SK-N-SH treated with all-trans-retinoic acid at 6 μM for 48 hours (cell line): ENCODE measurements around the gene DRC7.

ENCODE experiments used
- ATAC-seq: fragments of 200-7000 bp; cut with Tn5 transposase; 3 replicates; pipeline ENCODE4 v1.9.1; 2020; ENCODE audit warnings: mild to moderate bottlenecking, moderate library complexity
- BACH2 ChIP-seq: fragments of 250-450 bp; sonication (Bioruptor Pico); IDR thresholded peaks from 2 replicates; pipeline ENCODE4 v1.9.0; 2021; ENCODE audit warnings: mild to moderate bottlenecking, borderline replicate concordance
- CREB5 ChIP-seq: fragments of 250-450 bp; sonication (Bioruptor Pico); IDR thresholded peaks from 2 replicates; pipeline ENCODE4 v1.5.1; 2020; ENCODE audit warnings: low read depth, mild to moderate bottlenecking, moderate library complexity
- CSRNP3 ChIP-seq: fragments of 250-450 bp; sonication (Bioruptor Pico); IDR thresholded peaks from 2 replicates; pipeline ENCODE4 v1.5.1; 2021; ENCODE audit warnings: mild to moderate bottlenecking, moderate library complexity
- ESRRG ChIP-seq: fragments of 250-450 bp; sonication (Bioruptor Pico); IDR thresholded peaks from 2 replicates; pipeline ENCODE4 v1.6.1; 2021; ENCODE audit warnings: mild to moderate bottlenecking
- GLIS3 ChIP-seq: fragments of 250-450 bp; sonication (Bioruptor Pico); IDR thresholded peaks from 2 replicates; pipeline ENCODE4 v1.5.0; 2020; ENCODE audit warnings: mild to moderate bottlenecking, moderate library complexity
- ISL1 ChIP-seq: fragments of 250-450 bp; sonication (Bioruptor Pico); IDR thresholded peaks from 2 replicates; pipeline ENCODE4 v2.1.2; 2022; ENCODE audit warnings: mild to moderate bottlenecking, moderate library complexity
- PATZ1 ChIP-seq: fragments of 250-450 bp; sonication (Bioruptor Pico); IDR thresholded peaks from 2 replicates; pipeline ENCODE4 v1.8.0; 2020; ENCODE audit warnings: mild to moderate bottlenecking, moderate library complexity, borderline replicate concordance
- RARB ChIP-seq: fragments of 250-450 bp; sonication (Bioruptor Pico); IDR thresholded peaks from 2 replicates; pipeline ENCODE4 v1.8.0; 2021; ENCODE audit warnings: mild to moderate bottlenecking, moderate library complexity
- SNAI2 ChIP-seq: fragments of 250-450 bp; sonication (Bioruptor Pico); IDR thresholded peaks from 2 replicates; pipeline ENCODE4 v1.5.0; 2020; ENCODE audit warnings: mild to moderate bottlenecking, moderate library complexity
- TCF4 ChIP-seq: fragments of 250-450 bp; sonication (Bioruptor Pico); IDR thresholded peaks from 2 replicates; pipeline ENCODE4 v1.8.0; 2021; ENCODE audit warnings: mild to moderate bottlenecking, moderate library complexity, borderline replicate concordance
- TOX ChIP-seq: fragments of 250-450 bp; sonication (Bioruptor Pico); IDR thresholded peaks from 2 replicates; pipeline ENCODE4 v1.8.0; 2021; ENCODE audit warnings: mild to moderate bottlenecking, moderate library complexity, borderline replicate concordance
- ZC3H10 ChIP-seq: fragments of 250-450 bp; sonication (Bioruptor Pico); IDR thresholded peaks from 2 replicates; pipeline ENCODE4 v1.5.1; 2021; ENCODE audit warnings: mild to moderate bottlenecking, moderate library complexity
- ZFP3 ChIP-seq: fragments of 250-450 bp; sonication (Bioruptor Pico); IDR thresholded peaks from 2 replicates; pipeline ENCODE4 v1.5.0; 2020; ENCODE audit warnings: mild to moderate bottlenecking, moderate library complexity
- ZFP30 ChIP-seq: fragments of 450-650 bp; formaldehyde crosslinking; IDR thresholded peaks from 2 replicates; pipeline ENCODE4 v1.5.0; 2022; ENCODE audit warnings: mild to moderate bottlenecking, moderate library complexity
- ZNF565 ChIP-seq: fragments of 450-650 bp; formaldehyde crosslinking; conservative IDR thresholded peaks from 2 replicates; pipeline ENCODE4 v1.5.0; 2020; ENCODE audit warnings: low read depth, mild to moderate bottlenecking, moderate library complexity
- ZNF70 ChIP-seq: fragments of 450-650 bp; formaldehyde crosslinking; IDR thresholded peaks from 2 replicates; pipeline ENCODE4 v1.5.0; 2020; ENCODE audit warnings: mild to moderate bottlenecking, moderate library complexity
- ZNF8 ChIP-seq: fragments of 450-650 bp; formaldehyde crosslinking; IDR thresholded peaks from 2 replicates; pipeline ENCODE4 v1.5.0; 2020; ENCODE audit warnings: mild to moderate bottlenecking, moderate library complexity

Gene DRC7

DNA sequence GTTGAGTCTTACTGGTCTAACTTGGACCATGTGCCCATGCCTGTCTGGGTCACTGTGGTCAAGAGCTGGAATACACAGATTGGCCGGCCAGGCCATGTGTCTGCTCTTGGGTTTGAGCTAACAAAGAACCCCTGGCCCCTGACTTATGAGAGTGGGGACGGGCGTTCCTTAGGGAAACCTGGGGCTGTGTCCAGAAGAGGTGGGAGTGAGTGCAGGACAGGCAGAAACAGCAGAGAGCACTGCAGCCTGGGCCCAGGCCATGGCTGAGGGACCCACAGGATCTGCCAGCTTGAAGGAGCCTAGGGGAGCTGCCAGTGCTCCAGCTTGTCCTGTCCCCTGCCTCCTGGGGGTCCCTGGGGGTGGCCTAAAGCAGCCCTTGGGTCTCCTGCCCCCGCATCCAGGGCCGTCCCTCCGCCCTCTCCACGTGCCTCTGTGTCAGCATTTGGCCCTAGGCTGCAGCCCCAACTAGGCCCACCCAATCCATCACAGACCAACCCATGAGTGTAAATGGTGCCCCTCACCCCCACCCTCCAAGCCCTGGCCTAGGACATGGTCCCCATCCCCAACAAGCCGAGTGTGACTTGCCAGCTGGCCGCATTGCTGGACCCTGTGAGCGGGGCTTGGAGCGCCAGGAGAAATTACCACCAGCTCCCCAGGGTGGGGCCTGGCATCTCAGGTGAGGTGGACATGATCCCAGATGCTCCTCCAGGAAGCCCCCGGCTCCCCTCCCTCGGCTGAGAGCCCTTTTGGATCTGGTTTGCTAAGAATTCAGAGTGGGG is 12.5 kb upstream of the DRC7 start:
- ATAC-seq: no peak

GRCh38 chr16:57682809-57683635 is 11.6 kb upstream of the DRC7 start:
- ATAC-seq: no peak
- TF ChIP-seq ZFP3 (CRISPR knock-in tag) (no peak), TCF4 (no peak), CSRNP3 (CRISPR knock-in tag) (no peak), ZNF565 (no peak), ZC3H10 (CRISPR knock-in tag) (no peak), ZNF8 (CRISPR knock-in tag) (no peak), RARB (CRISPR knock-in tag) (no peak), ESRRG (CRISPR knock-in tag) (no peak), PATZ1 (CRISPR knock-in tag) (no peak)

More for the DNA sequence above, 12.5 kb upstream of the DRC7 start:
- TF ChIP-seq BACH2 (CRISPR knock-in tag) (no peak), GLIS3 (CRISPR knock-in tag) (no peak), CREB5 (CRISPR knock-in tag) (no peak), ZFP30 (CRISPR knock-in tag) (no peak), ZNF565 (no peak)

GRCh38 chr16:57683636-57684545 is 10.7 kb upstream of the DRC7 start:
- TF ChIP-seq ZNF8 (CRISPR knock-in tag) (no peak), ZC3H10 (CRISPR knock-in tag) (no peak), ISL1 (CRISPR knock-in tag) (no peak), RARB (CRISPR knock-in tag) (no peak), CREB5 (CRISPR knock-in tag) (no peak)
- ATAC-seq: no peak

DNA sequence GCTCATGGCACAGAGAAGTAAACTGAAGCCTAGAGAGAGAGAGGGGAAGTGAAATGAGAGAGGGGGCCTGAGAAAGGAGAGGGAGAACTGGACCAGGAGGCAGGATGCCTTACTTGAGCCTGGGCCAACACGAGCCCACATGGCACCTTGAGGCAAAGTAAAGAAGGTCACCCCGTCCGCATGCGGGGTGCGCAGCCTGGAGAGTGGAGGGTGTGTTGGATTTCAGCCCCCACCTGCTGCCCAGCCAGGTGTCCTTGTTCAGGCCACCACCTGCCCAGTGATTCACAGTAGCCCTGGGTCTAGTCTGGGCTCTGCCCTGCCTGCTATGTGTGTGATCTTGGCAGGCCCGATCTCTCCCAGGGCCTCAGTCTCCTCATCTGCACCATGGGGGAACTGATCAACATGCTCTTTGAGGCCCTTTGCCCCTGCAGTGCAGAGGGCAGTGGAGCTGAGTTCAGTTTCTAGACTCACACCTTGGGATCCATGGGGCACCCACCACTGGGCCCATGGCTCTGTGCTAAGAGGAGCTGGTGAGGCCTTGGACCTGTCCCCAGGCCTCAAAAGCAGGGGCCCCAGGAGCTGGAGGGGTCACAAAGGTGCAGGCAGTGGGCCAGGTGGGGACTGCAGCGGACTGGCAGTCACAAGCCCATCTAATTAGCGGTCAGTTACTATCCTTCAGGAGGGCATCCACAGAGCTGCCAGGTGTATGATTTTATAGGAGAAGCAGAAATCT is 9.8 kb upstream of the DRC7 start:
- TF ChIP-seq ESRRG (CRISPR knock-in tag): no peak
- TF ChIP-seq SNAI2: no peak
- no peak for TF ChIP-seq TOX (CRISPR knock-in tag)
- TF ChIP-seq ZFP3 (CRISPR knock-in tag): no peak
- no peak for TF ChIP-seq TCF4
- TF ChIP-seq ZNF70 (CRISPR knock-in tag): no peak
- no peak for TF ChIP-seq ISL1 (CRISPR knock-in tag)
- no peak for ATAC-seq
